ENCODE results near the gene TRIM32.

DNA sequence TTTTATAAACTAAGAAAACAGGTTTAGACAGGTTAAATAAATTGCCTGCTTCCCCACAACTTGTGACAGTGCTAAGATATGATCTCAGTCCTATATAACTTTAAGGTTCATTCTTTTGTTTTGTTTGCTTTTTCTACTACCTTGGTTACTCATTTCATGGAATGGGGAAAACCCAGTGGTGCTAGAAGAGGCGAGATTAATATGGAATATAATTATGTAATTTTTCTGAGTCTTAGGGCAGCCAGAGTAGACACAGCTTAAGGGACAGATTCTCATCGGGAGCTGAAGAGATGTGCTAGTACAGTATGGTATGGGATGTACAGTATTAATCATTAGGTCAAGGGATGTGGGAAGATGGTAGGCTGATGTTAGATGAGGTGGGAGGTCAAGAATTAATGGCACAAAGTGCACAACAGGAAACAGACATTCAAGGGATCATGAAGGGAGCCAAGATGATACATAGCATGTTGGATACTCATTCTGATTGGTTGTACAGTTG, 6.2 kb downstream of the TRIM32 start:
- TF ChIP-seq, protein P1, sequence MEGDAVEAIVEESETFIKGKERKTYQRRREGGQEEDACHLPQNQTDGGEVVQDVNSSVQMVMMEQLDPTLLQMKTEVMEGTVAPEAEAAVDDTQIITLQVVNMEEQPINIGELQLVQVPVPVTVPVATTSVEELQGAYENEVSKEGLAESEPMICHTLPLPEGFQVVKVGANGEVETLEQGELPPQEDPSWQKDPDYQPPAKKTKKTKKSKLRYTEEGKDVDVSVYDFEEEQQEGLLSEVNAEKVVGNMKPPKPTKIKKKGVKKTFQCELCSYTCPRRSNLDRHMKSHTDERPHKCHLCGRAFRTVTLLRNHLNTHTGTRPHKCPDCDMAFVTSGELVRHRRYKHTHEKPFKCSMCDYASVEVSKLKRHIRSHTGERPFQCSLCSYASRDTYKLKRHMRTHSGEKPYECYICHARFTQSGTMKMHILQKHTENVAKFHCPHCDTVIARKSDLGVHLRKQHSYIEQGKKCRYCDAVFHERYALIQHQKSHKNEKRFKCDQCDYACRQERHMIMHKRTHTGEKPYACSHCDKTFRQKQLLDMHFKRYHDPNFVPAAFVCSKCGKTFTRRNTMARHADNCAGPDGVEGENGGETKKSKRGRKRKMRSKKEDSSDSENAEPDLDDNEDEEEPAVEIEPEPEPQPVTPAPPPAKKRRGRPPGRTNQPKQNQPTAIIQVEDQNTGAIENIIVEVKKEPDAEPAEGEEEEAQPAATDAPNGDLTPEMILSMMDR (IDR thresholded peaks at IDR 0.05): no peak
- TF ChIP-seq POLR2A (IDR thresholded peaks at IDR 0.05) (no peak), POLR2AphosphoS5 (IDR thresholded peaks at IDR 0.05) (no peak)

Measured in sigmoid colon (tissue), 4 donors.